Small intestine (tissue), 7 donors: ENCODE measurements around the gene BTBD7. TPM values are rescaled to one million over a fixed set of nuclear protein-coding genes. Genes with fewer than 3 reads are reported as not detected.

Source experiments
- DNase-seq, 2 donors: peaks; one replicate each; pipeline versions ENCODE4 v3.0.0 to v3.0.0-alpha.2; 2013
- FAIRE-seq: peaks from 2 replicates; lab custom pipeline; 2012; peaks lifted over from hg19 to GRCh38; lab: Jason Lieb, UNC
- H3K27ac ChIP-seq, 3 donors: one replicate each; pipeline ENCODE4 v1.5.1; 2013; ENCODE audit warnings: low read length in 2 of 3, mild to moderate bottlenecking in 2 of 3, control low read depth in 1 of 3, inconsistent platforms in 1 of 3, low read depth in 1 of 3, moderate library complexity in 1 of 3
- H3K27me3 ChIP-seq, 3 donors: one replicate each; pipeline ENCODE4 v1.6.1; 2013; ENCODE audit warnings: low read length in 3 of 3, inconsistent platforms in 1 of 3; ENCODE audit not compliant: control insufficient read depth in 3 of 3, insufficient read depth in 3 of 3
- H3K36me3 ChIP-seq, 3 donors: one replicate each; pipeline ENCODE4 v1.6.1; 2013; ENCODE audit warnings: low read length in 3 of 3, inconsistent platforms in 1 of 3, low read depth in 1 of 3, mild to moderate bottlenecking in 1 of 3, moderate library complexity in 1 of 3; ENCODE audit not compliant: control insufficient read depth in 3 of 3, insufficient read depth in 2 of 3
- H3K4me1 ChIP-seq, 3 donors: one replicate each; pipeline ENCODE4 v1.6.1; 2013; ENCODE audit warnings: low read length in 2 of 3, inconsistent platforms in 1 of 3, low read depth in 1 of 3, mild to moderate bottlenecking in 1 of 3, moderate library complexity in 1 of 3; ENCODE audit not compliant: control insufficient read depth in 3 of 3, insufficient read depth in 2 of 3
- H3K4me3 ChIP-seq, 3 donors: one replicate each; pipeline ENCODE4 v1.5.1; 2013; ENCODE audit warnings: low read length in 3 of 3, control low read depth in 1 of 3, inconsistent platforms in 1 of 3, low read depth in 1 of 3, mild to moderate bottlenecking in 1 of 3, moderate library complexity in 1 of 3
- H3K9me3 ChIP-seq, 2 donors: one replicate each; pipeline ENCODE4 v1.6.1; 2013; ENCODE audit warnings: low read depth in 1 of 2, low read length in 1 of 2; ENCODE audit not compliant: control insufficient read depth in 2 of 2, insufficient read depth in 1 of 2
- WGBS, 3 donors: extraction: QIAGEN DNeasy Blood & Tissue Kit; methylation state at CpG; one replicate each; pipeline ENCODE4 v1.1.7; 2013; 5-methylcytosine and 5-hydroxymethylcytosine counted together
- polyA plus RNA-seq, 4 donors: library from polyadenylated mRNA; stranded (reverse) in 3 of 4; unstranded in 1 of 4; fragments of 200-250 nt in 3 of 4; fragments of 120-200 nt in 1 of 4; gene quantifications; one replicate each; pipeline versions ENCODE4 v1.2.1 to v1.2.3, GENCODE V29; 2013
- donor health status: healthy with polysubstance abuse.
- donor health status: control.
- donor health status: control.
- donor health status: Bipolar disorder and iron deficiency.
- donor health status: healthy.

The BTBD7 gene
- polyA plus RNA-seq, 4 donors: 9.5 to 40.2 (median 9.9) TPM

- DNase-seq (no peak), FAIRE-seq (no peak)
- H3K36me3 ChIP-seq: peaks cover 0 to 3% (median 2%) of the 10 kb centered on the region in 3 donors
- H3K27ac ChIP-seq: no peak overlapping the region
- peaks cover 0 to 4% (median 2%) of the 10 kb centered on the region in 3 donors for H3K4me1 ChIP-seq
- 92 to 95% (median 94%) methylated on average over 5 of the region's 5 CpGs for WGBS, 3 donors
- no peaks in the 10 kb centered on the region for H3K9me3 ChIP-seq
- no peak overlapping the region for H3K4me3 ChIP-seq
- no peaks in the 10 kb centered on the region for H3K27me3 ChIP-seq
These were observed 132.3 kb downstream of the BTBD7 start for GRCh38 chr14:93200553-93200952.

DNA sequence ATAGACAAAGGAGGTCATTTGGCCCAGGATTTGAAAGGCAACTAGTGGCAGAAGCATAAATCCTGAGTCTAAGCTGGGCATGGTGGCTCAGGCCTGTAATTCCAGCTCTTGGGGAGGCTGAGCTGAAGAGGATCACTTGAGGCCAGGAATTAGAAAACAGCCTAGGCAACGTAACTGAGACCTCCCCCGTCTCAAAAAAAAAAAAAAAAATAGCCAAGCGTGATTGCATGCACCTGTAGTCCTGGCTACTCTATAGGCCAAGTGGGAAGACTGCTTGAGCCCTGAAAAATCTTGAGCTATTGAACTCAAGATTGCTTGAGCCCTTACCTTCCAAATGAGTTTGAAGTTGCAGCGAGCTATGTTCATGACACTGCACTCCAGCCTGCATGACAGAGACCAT lies 133.8 kb downstream of the BTBD7 start:
- Histone ChIP-seq H3K36me3 (peaks cover 0 to 3% (median 2%) of the 10 kb centered on the region in 3 donors), H3K4me3 (no peak overlapping the region), H3K27me3 (no peaks in the 10 kb centered on the region), H3K4me1 (peaks cover 0 to 4% (median 0%) of the 10 kb centered on the region in 3 donors), H3K27ac (no peak overlapping the region), H3K9me3 (no peaks in the 10 kb centered on the region)
- FAIRE-seq: no peak
- DNase-seq: no peak
- 89 to 96% (median 95%) methylated on average over 4 of the region's 4 CpGs for WGBS, 3 donors

DNA sequence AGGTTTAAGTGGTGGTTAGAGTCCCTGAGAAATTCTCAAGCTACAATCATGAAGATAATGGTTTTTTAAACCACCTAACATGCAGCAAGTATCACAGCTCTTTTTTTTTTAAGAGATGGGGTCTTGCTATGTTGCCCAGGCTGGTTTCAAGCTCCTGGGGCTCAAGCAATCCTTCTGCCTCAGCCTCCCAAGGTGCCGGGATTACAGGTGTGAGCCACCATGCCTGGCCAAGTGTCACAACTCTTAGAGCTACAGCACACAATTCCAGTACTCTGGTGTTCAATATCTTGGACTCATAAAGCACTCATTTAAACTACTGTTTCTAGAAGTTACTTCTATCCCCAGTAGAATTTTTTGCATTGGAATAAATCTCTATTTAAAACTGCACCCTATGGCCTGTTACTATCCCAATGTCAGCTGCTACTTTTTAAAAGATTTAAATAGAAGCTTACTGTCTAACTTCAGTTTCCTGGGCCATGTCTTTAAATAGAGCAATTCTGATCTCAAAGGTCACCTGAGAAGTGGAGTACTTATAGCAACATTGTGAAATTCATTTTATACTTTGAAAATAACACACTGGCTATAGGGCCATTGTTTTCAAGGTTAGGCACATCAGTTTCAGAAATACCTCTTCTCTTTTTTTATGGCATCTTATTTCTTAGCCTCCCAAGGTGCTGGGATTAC lies 137.4 kb downstream of the BTBD7 start:
- WGBS, 3 donors: 76 to 83% (median 77%) methylated on average over 1 of the region's 1 CpG
- Histone ChIP-seq H3K9me3 (no peaks in the 10 kb centered on the region), H3K4me3 (no peak overlapping the region), H3K4me1 (peaks cover 0 to 4% (median 0%) of the 10 kb centered on the region in 3 donors), H3K27ac (peak overlapping the region in 1 of 3 donors; percentile 61), H3K27me3 (no peaks in the 10 kb centered on the region), H3K36me3 (peaks cover 0 to 3% (median 2%) of the 10 kb centered on the region in 3 donors)
- no peak for FAIRE-seq
- peak; percentile 20 to 65 for DNase-seq

Other genes starting within 250 kb of the BTBD7 start
- 100 to 1,000 TPM in 3 of 4 donors, 10 to 100 TPM in 1; 98.8 to 153 (median 138) TPM for gene ITPK1, start 217.1 kb downstream of the BTBD7 start, polyA plus RNA-seq
- gene MOAP1, start 148.1 kb downstream of the BTBD7 start, polyA plus RNA-seq: 10 to 100 TPM; 14.5 to 31.2 (median 23.7) TPM
- 10 to 100 TPM; 26.2 to 50.4 (median 27.8) TPM for gene LYSET, start 147.7 kb downstream of the BTBD7 start, polyA plus RNA-seq
- 10 to 100 TPM; 16.2 to 43.2 (median 29.4) TPM for gene GON7, start 126.0 kb downstream of the BTBD7 start, polyA plus RNA-seq
- 10 to 100 TPM; 12.7 to 19.0 (median 13.8) TPM for gene UBR7, start 125.8 kb downstream of the BTBD7 start, polyA plus RNA-seq
- gene COX8C, start 14.1 kb upstream of the BTBD7 start, polyA plus RNA-seq: not detected
- under 1 TPM in 2 of 4 donors, not detected in 2; 0.18 to 0.41 TPM for gene UNC79, start 97.9 kb upstream of the BTBD7 start, polyA plus RNA-seq